ENCODE results near the gene MIXL1. TPM values are rescaled to one million over a fixed set of nuclear protein-coding genes. Genes with fewer than 3 reads are reported as not detected.

The MIXL1 gene
- total RNA-seq, 2 experiments from 2014 or later: 0.10 TPM; not detected in 1

GRCh38 chr1:226204198-226204597 is 19.3 kb upstream of the MIXL1 start:
- Mint-ChIP-seq H3K27ac (no peak overlapping the region), H3K9me3 (no peaks in the 10 kb centered on the region), H3K4me1 (no peaks in the 10 kb centered on the region), H3K36me3 (no peaks in the 10 kb centered on the region), H3K27me3 (no peaks in the 10 kb centered on the region), H3K4me3 (no peak overlapping the region)
- DNase-seq: no peak

GRCh38 chr1:226207048-226207447 is 16.4 kb upstream of the MIXL1 start:
- no peak for DNase-seq
- Mint-ChIP-seq H3K27ac (no peak overlapping the region), H3K4me3 (no peak overlapping the region), H3K36me3 (no peaks in the 10 kb centered on the region), H3K27me3 (no peaks in the 10 kb centered on the region), H3K4me1 (no peaks in the 10 kb centered on the region), H3K9me3 (no peaks in the 10 kb centered on the region)

- Mint-ChIP-seq H3K27me3 (no peaks in the 10 kb centered on the region), H3K36me3 (no peaks in the 10 kb centered on the region), H3K4me1 (no peaks in the 10 kb centered on the region), H3K4me3 (no peak overlapping the region), H3K9me3 (no peaks in the 10 kb centered on the region), H3K27ac (no peak overlapping the region)
- no peak for DNase-seq
These were observed 14.0 kb upstream of the MIXL1 start for GRCh38 chr1:226209307-226210059.

- no peaks in the 10 kb centered on the region for H3K4me1 Mint-ChIP-seq
- H3K27me3 Mint-ChIP-seq: no peaks in the 10 kb centered on the region
- no peak overlapping the region for H3K4me3 Mint-ChIP-seq
- no peak for DNase-seq
- no peaks in the 10 kb centered on the region for H3K36me3 Mint-ChIP-seq
- H3K27ac Mint-ChIP-seq: no peak overlapping the region
- H3K9me3 Mint-ChIP-seq: no peaks in the 10 kb centered on the region
These were observed 12.8 kb upstream of the MIXL1 start for GRCh38 chr1:226210571-226211176.

GRCh38 chr1:226211181-226211821 is 12.2 kb upstream of the MIXL1 start:
- H3K9me3 Mint-ChIP-seq: no peaks in the 10 kb centered on the region
- no peaks in the 10 kb centered on the region for H3K27me3 Mint-ChIP-seq
- no peaks in the 10 kb centered on the region for H3K4me1 Mint-ChIP-seq
- no peak overlapping the region for H3K27ac Mint-ChIP-seq
- no peak overlapping the region for H3K4me3 Mint-ChIP-seq
- no peak for DNase-seq
- no peaks in the 10 kb centered on the region for H3K36me3 Mint-ChIP-seq

GRCh38 chr1:226212545-226212944 is 10.9 kb upstream of the MIXL1 start:
- H3K9me3 Mint-ChIP-seq: no peaks in the 10 kb centered on the region

GRCh38 chr1:226215239-226215638 is 8.2 kb upstream of the MIXL1 start:
- no peak overlapping the region for H3K27ac Mint-ChIP-seq
- no peak for DNase-seq

More at GRCh38 chr1:226212545-226212944, 10.9 kb upstream of the MIXL1 start:
- Mint-ChIP-seq H3K27ac (no peak overlapping the region), H3K4me1 (no peaks in the 10 kb centered on the region), H3K27me3 (no peaks in the 10 kb centered on the region), H3K36me3 (no peaks in the 10 kb centered on the region), H3K4me3 (no peak overlapping the region)
- no peak for DNase-seq

GRCh38 chr1:226216056-226216455 is 7.4 kb upstream of the MIXL1 start:
- no peaks in the 10 kb centered on the region for H3K9me3 Mint-ChIP-seq
- H3K27me3 Mint-ChIP-seq: no peaks in the 10 kb centered on the region
- H3K4me3 Mint-ChIP-seq: no peak overlapping the region
- DNase-seq: no peak
- H3K27ac Mint-ChIP-seq: no peak overlapping the region
- no peaks in the 10 kb centered on the region for H3K36me3 Mint-ChIP-seq
- H3K4me1 Mint-ChIP-seq: no peaks in the 10 kb centered on the region

More at GRCh38 chr1:226215239-226215638, 8.2 kb upstream of the MIXL1 start:
- H3K4me3 Mint-ChIP-seq: no peak overlapping the region
- H3K36me3 Mint-ChIP-seq: no peaks in the 10 kb centered on the region
- H3K27me3 Mint-ChIP-seq: no peaks in the 10 kb centered on the region
- H3K4me1 Mint-ChIP-seq: no peaks in the 10 kb centered on the region
- no peaks in the 10 kb centered on the region for H3K9me3 Mint-ChIP-seq

- Mint-ChIP-seq H3K27me3 (peaks cover 5% of the 10 kb centered on the region), H3K36me3 (no peaks in the 10 kb centered on the region), H3K27ac (no peak overlapping the region), H3K9me3 (no peaks in the 10 kb centered on the region), H3K4me3 (no peak overlapping the region), H3K4me1 (peaks cover 1% of the 10 kb centered on the region)
- DNase-seq: no peak
These were observed 6.2 kb upstream of the MIXL1 start for GRCh38 chr1:226217273-226217672.

GRCh38 chr1:226220473-226221189 is 2.8 kb upstream of the MIXL1 start:
- Mint-ChIP-seq H3K4me1 (peaks cover 11% of the 10 kb centered on the region), H3K4me3 (no peak overlapping the region), H3K27me3 (peaks cover 27% of the 10 kb centered on the region), H3K27ac (no peak overlapping the region), H3K9me3 (no peaks in the 10 kb centered on the region), H3K36me3 (no peaks in the 10 kb centered on the region)
- DNase-seq: no peak

GRCh38 chr1:226222686-226223085 is 778 bp upstream of the MIXL1 start:
- H3K4me1 Mint-ChIP-seq: peaks cover 11% of the 10 kb centered on the region
- H3K9me3 Mint-ChIP-seq: no peaks in the 10 kb centered on the region
- peaks cover 38% of the 10 kb centered on the region for H3K27me3 Mint-ChIP-seq
- peak overlapping the region; percentile 52 for H3K4me3 Mint-ChIP-seq
- peaks cover 4% of the 10 kb centered on the region for H3K36me3 Mint-ChIP-seq
- no peak overlapping the region for H3K27ac Mint-ChIP-seq
- DNase-seq: peak; percentile 24

GRCh38 chr1:226223786-226224244 is 351 bp downstream of the MIXL1 start:
- no peaks in the 10 kb centered on the region for H3K9me3 Mint-ChIP-seq

GRCh38 chr1:226226601-226227000 is 3.1 kb downstream of the MIXL1 start:
- Mint-ChIP-seq H3K4me1 (peaks cover 11% of the 10 kb centered on the region), H3K27ac (no peak overlapping the region), H3K4me3 (no peak overlapping the region), H3K27me3 (peaks cover 38% of the 10 kb centered on the region), H3K9me3 (no peaks in the 10 kb centered on the region), H3K36me3 (peaks cover 9% of the 10 kb centered on the region)
- DNase-seq: no peak

More at GRCh38 chr1:226223786-226224244, 351 bp downstream of the MIXL1 start:
- peak; percentile 39 for DNase-seq
- Mint-ChIP-seq H3K4me1 (peaks cover 11% of the 10 kb centered on the region), H3K4me3 (peak overlapping the region; percentile 79), H3K36me3 (peaks cover 4% of the 10 kb centered on the region), H3K27me3 (peaks cover 38% of the 10 kb centered on the region), H3K27ac (no peak overlapping the region)

GRCh38 chr1:226233293-226233692 is 9.8 kb downstream of the MIXL1 start:
- DNase-seq: no peak
- Mint-ChIP-seq H3K27ac (no peak overlapping the region), H3K27me3 (no peaks in the 10 kb centered on the region)

GRCh38 chr1:226233806-226234205 is 10.3 kb downstream of the MIXL1 start:
- Mint-ChIP-seq H3K9me3 (no peaks in the 10 kb centered on the region), H3K4me3 (no peak overlapping the region), H3K27me3 (no peaks in the 10 kb centered on the region)

More at GRCh38 chr1:226233293-226233692, 9.8 kb downstream of the MIXL1 start:
- Mint-ChIP-seq H3K4me3 (no peak overlapping the region), H3K4me1 (no peaks in the 10 kb centered on the region), H3K36me3 (peaks cover 23% of the 10 kb centered on the region), H3K9me3 (no peaks in the 10 kb centered on the region)

More at GRCh38 chr1:226233806-226234205, 10.3 kb downstream of the MIXL1 start:
- Mint-ChIP-seq H3K4me1 (no peaks in the 10 kb centered on the region), H3K27ac (no peak overlapping the region), H3K36me3 (peaks cover 23% of the 10 kb centered on the region)
- no peak for DNase-seq
